Mucosa of descending colon (tissue), 3 donors: ENCODE results near the gene GFY. TPM values are rescaled to one million over a fixed set of nuclear protein-coding genes. Genes with fewer than 3 reads are reported as not detected.

Experiments
- ATAC-seq: fragments of 200-7000 bp; cut with Tn5 transposase; one replicate; pipeline ENCODE4 v1.9.1; 2020; ENCODE audit warnings: mild to moderate bottlenecking, moderate library complexity
- DNase-seq, 3 donors: peaks; one replicate each; pipeline ENCODE4 v3.0.0-alpha.2; 2020
- H3K36me3 ChIP-seq: fragments of 200-600 bp; one replicate; pipeline ENCODE4 v1.8.0; 2021; ENCODE audit warnings: low read depth, mild to moderate bottlenecking
- H3K4me1 ChIP-seq: fragments of 200-600 bp; one replicate; pipeline ENCODE4 v1.8.0; 2021; ENCODE audit warnings: low read depth, mild to moderate bottlenecking
- H3K4me3 ChIP-seq: fragments of 200-600 bp; one replicate; pipeline ENCODE4 v1.8.0; 2021; ENCODE audit warnings: mild to moderate bottlenecking
- H3K9me3 ChIP-seq: fragments of 200-600 bp; one replicate; pipeline ENCODE4 v1.8.0; 2021; ENCODE audit warnings: mild to moderate bottlenecking
- CTCF ChIP-seq: fragments of 200-600 bp; IDR thresholded peaks from one replicate; pipeline ENCODE4 v1.8.0; 2022; ENCODE audit warnings: antibody characterized with exemption, mild to moderate bottlenecking
- intact Hi-C, 2 donors: fragments of 100-400 bp; cut with DNase I in 1 of 2; cut with micrococcal nuclease in 1 of 2; formaldehyde crosslinking; loops; one replicate each; pipeline versions ENCODE4 v1.11.0 to v1.11.1; 2022; cut with DNase I, micrococcal nuclease
- total RNA-seq, 3 donors: library from RNA; stranded (reverse); fragmentation: NEBNext Ultra II Directional in 2 of 3; extraction: Animal tissue kit (Norgen Biotek cat#: 25700) in 2 of 3; gene quantifications; one replicate each; pipeline versions ENCODE4 v1.2.1 to v1.2.4, GENCODE V29; 2021 to 2023
- donor health status: DM: no; HTN: no; CAD: no; lungs with moderate emphysema.
- donor health status: DM: no; HTN: no; CAD: no.
- donor health status: DM: no; HTN: yes; CAD: no.

GFY gene
- total RNA-seq, 3 donors from 2014 or later, result not detected

GRCh38 chr19:49440439-49441209 lies 15.4 kb downstream of the GFY start:
- intact Hi-C loops, result loop anchor here in 1 of 2 donors (5.0 kb wide), 1 partner anchor 48 kb away; no protein-coding TSS in a partner anchor
- Histone ChIP-seq H3K4me1 (no peaks in the 10 kb centered on the region), H3K4me3 (no peak overlapping the region), H3K9me3 (no peaks in the 10 kb centered on the region), H3K36me3 (no peaks in the 10 kb centered on the region)
- DNase-seq, result no peak
- ATAC-seq, result no peak
- no peak for TF ChIP-seq CTCF

GRCh38 chr19:49441210-49441959 lies 16.2 kb downstream of the GFY start, which contains the start of gene SLC17A7:
Gene SLC17A7, minus strand, starts transcription at chr19:49441527. Its CDS starts 148 bp downstream, at chr19:49441379.
- Histone ChIP-seq H3K4me1 (no peaks in the 10 kb centered on the region), H3K9me3 (no peaks in the 10 kb centered on the region), H3K4me3 (no peak within 1 kb of the TSS), H3K36me3 (no peaks in the 10 kb centered on the region)
- DNase-seq, result peak in 2 of 3 donors; percentile 40 to 63
- ATAC-seq, result no peak
- TF ChIP-seq CTCF, result no peak
- intact Hi-C loops, result loop anchor here in 1 of 2 donors (5.0 kb wide), 1 partner anchor 49 kb away; no protein-coding TSS in a partner anchor

- Histone ChIP-seq H3K4me1 (no peaks in the 10 kb centered on the region), H3K36me3 (no peaks in the 10 kb centered on the region), H3K9me3 (no peaks in the 10 kb centered on the region), H3K4me3 (no peak overlapping the region)
- TF ChIP-seq CTCF, result no peak
- DNase-seq (no peak), ATAC-seq (no peak)
- intact Hi-C loops, result loop anchor here (2.0 to 5.0 kb wide), 2 partner anchors 49 to 50 kb away; no protein-coding TSS in a partner anchor
Observed at GRCh38 chr19:49441960-49442350, 16.8 kb downstream of the GFY start.

GRCh38 chr19:49442354-49442753 lies 17.2 kb downstream of the GFY start:
- no peaks in the 10 kb centered on the region for H3K4me1 ChIP-seq
- intact Hi-C loops, result loop anchor here (2.0 to 5.0 kb wide), 2 partner anchors 50 kb away; no protein-coding TSS in a partner anchor
- DNase-seq (peak in 1 of 3 donors; percentile 46), ATAC-seq (no peak)
- H3K9me3 ChIP-seq, result no peaks in the 10 kb centered on the region
- TF ChIP-seq CTCF, result no peak
- no peak overlapping the region for H3K4me3 ChIP-seq
- H3K36me3 ChIP-seq, result no peaks in the 10 kb centered on the region

- DNase-seq (peak; percentile 94 to 96 (median 95)), ATAC-seq (peak; percentile 81)
- no peak for TF ChIP-seq CTCF
- Histone ChIP-seq H3K4me1 (no peaks in the 10 kb centered on the region), H3K9me3 (no peaks in the 10 kb centered on the region), H3K36me3 (no peaks in the 10 kb centered on the region), H3K4me3 (peak overlapping the region; percentile 42)
- intact Hi-C loops, result loop anchor here (2.0 to 5.0 kb wide), 2 partner anchors 50 to 51 kb away; no protein-coding TSS in a partner anchor
Observed at GRCh38 chr19:49442771-49443365, 17.7 kb downstream of the GFY start.
